Kidney epithelial cell (primary cell): Measurements from ENCODE around the gene DDX4. TPM values are rescaled to one million over a fixed set of nuclear protein-coding genes. Genes with fewer than 3 reads are reported as not detected.

Source experiments
- DNase-seq: peaks from one replicate; pipeline ENCODE4 v3.0.0-alpha.2; 2010; ENCODE audit warnings: low read depth
- H3K27me3 ChIP-seq: 2 replicates; pipeline ENCODE4 v1.6.0; 2011; ENCODE audit warnings: low read length; ENCODE audit not compliant: control insufficient read depth, insufficient read depth
- H3K36me3 ChIP-seq: 2 replicates; pipeline ENCODE4 v1.5.1; 2011; ENCODE audit warnings: low read length; ENCODE audit not compliant: control insufficient read depth, insufficient read depth
- H3K4me3 ChIP-seq: 2 replicates; pipeline ENCODE4 v1.5.1; 2011; ENCODE audit warnings: low read depth, mild to moderate bottlenecking, control low read depth, low read length
- CTCF ChIP-seq: IDR thresholded peaks from 2 replicates; pipeline ENCODE4 v1.5.1; 2011; ENCODE audit warnings: mild to moderate bottlenecking, moderate library complexity, low read length, control low read depth, inconsistent platforms; ENCODE audit not compliant: insufficient read depth, poor library complexity, severe bottlenecking
- total RNA-seq: library from RNA; depleted of rRNA; stranded (reverse); fragments of >200 nt; gene quantifications from 2 replicates; pipeline ENCODE4 v1.2.3, GENCODE V29; 2015

DDX4 gene
- total RNA-seq, 1 donor from 2014 or later = not detected

- Histone ChIP-seq H3K36me3 (no peaks in the 10 kb centered on the region), H3K4me3 (no peak overlapping the region), H3K27me3 (no peaks in the 10 kb centered on the region)
- no peak for TF ChIP-seq CTCF
- no peak for DNase-seq
Measured at GRCh38 chr5:55699041-55699688, 38.7 kb upstream of the DDX4 start.

- no peaks in the 10 kb centered on the region for H3K27me3 ChIP-seq
- H3K4me3 ChIP-seq = no peak overlapping the region
- no peak for DNase-seq
- H3K36me3 ChIP-seq = no peaks in the 10 kb centered on the region
- no peak for TF ChIP-seq CTCF
Measured at GRCh38 chr5:55700745-55701144, 37.1 kb upstream of the DDX4 start.

- H3K27me3 ChIP-seq = no peaks in the 10 kb centered on the region
- H3K4me3 ChIP-seq = no peak overlapping the region
- no peak for TF ChIP-seq CTCF
- H3K36me3 ChIP-seq = no peaks in the 10 kb centered on the region
- DNase-seq = no peak
Measured at GRCh38 chr5:55701462-55702103, 36.3 kb upstream of the DDX4 start.

- no peak overlapping the region for H3K4me3 ChIP-seq
- DNase-seq = no peak
- no peak for TF ChIP-seq CTCF
Measured at GRCh38 chr5:55702598-55703345, 35.1 kb upstream of the DDX4 start.

GRCh38 chr5:55706230-55706629 is 31.6 kb upstream of the DDX4 start:
- H3K36me3 ChIP-seq = no peaks in the 10 kb centered on the region
- no peaks in the 10 kb centered on the region for H3K27me3 ChIP-seq
- DNase-seq = no peak
- no peak for TF ChIP-seq CTCF
- no peak overlapping the region for H3K4me3 ChIP-seq

More at GRCh38 chr5:55702598-55703345, 35.1 kb upstream of the DDX4 start:
- no peaks in the 10 kb centered on the region for H3K27me3 ChIP-seq
- no peaks in the 10 kb centered on the region for H3K36me3 ChIP-seq
